GM10248 (cell line): Measurements from ENCODE around the gene AKR1E2.

ENCODE experiments used
- CTCF ChIA-PET: fragments of 300-600 bp; sonication (Branson Sonifier 250); formaldehyde crosslinking; extraction: SDS; loops from one replicate; lab custom pipeline; 2021; ENCODE audit warnings: antibody characterized with exemption; lab: Yijun Ruan, JAX
- POLR2A ChIA-PET: fragments of 350-650 bp; sonication (Branson Sonifier 250); formaldehyde crosslinking; extraction: SDS; loops from one replicate; lab custom pipeline; 2020; ENCODE audit warnings: antibody characterized with exemption; lab: Yijun Ruan, JAX
- DNase-seq: peaks from one replicate; pipeline ENCODE4 v3.0.0; 2012; ENCODE audit errors: extremely low spot score
- TF ChIP-seq, protein P1 (sequence below): IDR thresholded peaks from 2 replicates; pipeline ENCODE4 v1.5.1; 2012; ENCODE audit warnings: mild to moderate bottlenecking, low read depth; ENCODE audit errors: extremely low read depth, missing control alignments, control extremely low read depth

The AKR1E2 gene

DNA sequence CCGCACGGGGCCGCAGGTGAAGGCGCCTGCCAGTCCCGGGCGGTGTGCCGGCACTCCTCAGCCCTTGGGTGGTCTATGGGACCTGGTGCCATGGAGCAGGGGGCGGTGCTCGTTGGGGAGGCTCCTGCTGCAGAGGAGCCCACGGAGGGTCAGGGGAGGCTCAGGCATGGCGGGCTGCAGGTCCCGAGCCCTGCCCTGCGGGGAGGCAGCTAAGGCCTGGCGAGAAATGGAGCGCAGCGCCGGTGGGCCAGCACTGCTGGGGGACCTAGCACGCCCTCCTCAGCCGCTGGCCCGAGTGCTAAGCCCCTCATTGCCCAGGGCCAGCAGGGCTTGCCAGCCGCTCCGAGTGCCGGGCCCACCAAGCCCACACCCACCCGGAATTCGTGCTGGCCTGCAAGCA lies 18.9 kb downstream of the AKR1E2 start:
- ChIA-PET CTCF (interaction anchor here (1.9 kb wide), 1 partner anchor 30 kb away, joined by 4 read pairs; no protein-coding TSS in a partner anchor), POLR2A (no interaction called here)
- no peak for DNase-seq
- TF ChIP-seq, protein P1, sequence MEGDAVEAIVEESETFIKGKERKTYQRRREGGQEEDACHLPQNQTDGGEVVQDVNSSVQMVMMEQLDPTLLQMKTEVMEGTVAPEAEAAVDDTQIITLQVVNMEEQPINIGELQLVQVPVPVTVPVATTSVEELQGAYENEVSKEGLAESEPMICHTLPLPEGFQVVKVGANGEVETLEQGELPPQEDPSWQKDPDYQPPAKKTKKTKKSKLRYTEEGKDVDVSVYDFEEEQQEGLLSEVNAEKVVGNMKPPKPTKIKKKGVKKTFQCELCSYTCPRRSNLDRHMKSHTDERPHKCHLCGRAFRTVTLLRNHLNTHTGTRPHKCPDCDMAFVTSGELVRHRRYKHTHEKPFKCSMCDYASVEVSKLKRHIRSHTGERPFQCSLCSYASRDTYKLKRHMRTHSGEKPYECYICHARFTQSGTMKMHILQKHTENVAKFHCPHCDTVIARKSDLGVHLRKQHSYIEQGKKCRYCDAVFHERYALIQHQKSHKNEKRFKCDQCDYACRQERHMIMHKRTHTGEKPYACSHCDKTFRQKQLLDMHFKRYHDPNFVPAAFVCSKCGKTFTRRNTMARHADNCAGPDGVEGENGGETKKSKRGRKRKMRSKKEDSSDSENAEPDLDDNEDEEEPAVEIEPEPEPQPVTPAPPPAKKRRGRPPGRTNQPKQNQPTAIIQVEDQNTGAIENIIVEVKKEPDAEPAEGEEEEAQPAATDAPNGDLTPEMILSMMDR = no peak

DNA sequence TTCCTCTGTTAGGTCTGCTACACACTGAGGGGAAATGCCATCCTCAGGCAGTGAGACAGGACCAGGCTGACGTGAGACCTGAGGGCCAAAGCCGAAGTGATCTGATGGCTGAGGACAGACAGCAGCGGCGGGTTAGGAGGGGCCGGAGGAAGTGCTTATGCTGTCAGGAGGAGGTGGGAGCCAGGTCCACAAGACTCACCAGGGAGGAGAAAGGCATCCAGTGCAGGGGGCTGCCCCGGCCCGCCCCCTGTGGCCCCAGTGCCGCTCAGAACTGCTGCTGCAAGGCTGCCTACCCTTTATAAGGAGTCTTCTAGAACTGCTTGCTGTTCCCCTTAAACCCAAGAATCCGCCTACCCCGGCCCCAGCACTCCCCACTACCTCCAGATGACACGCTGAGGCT lies 19.8 kb downstream of the AKR1E2 start:
- TF ChIP-seq, protein P1 = no peak
- ChIA-PET CTCF (interaction anchor here (0.6 to 1.9 kb wide), 2 partner anchors 31 to 464 kb away, joined by 3 to 4 read pairs; no protein-coding TSS in a partner anchor), POLR2A (no interaction called here)
- no peak for DNase-seq

DNA sequence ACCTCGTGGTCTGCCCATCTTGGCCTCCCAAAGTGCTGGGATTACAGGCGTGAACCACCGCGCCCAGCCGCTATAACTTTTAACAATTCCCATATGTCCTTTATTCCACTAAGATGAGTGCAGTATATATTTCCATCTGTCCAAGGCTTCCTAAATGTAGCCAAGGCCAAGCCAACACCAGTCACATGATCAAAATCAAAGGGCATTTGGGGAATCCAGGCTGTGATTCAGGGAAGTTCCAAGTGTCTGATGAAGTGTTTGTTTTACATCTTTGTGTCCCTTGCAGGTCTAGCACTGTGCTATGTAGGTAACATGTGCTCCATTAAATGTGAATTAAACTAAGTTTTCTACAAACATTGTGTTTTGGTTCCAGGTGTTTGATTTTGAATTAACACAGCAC lies 20.8 kb downstream of the AKR1E2 start:
- CTCF ChIA-PET = no interaction called here
- no peak for DNase-seq
- POLR2A ChIA-PET = no interaction called here
- TF ChIP-seq, protein P1 = no peak

DNA sequence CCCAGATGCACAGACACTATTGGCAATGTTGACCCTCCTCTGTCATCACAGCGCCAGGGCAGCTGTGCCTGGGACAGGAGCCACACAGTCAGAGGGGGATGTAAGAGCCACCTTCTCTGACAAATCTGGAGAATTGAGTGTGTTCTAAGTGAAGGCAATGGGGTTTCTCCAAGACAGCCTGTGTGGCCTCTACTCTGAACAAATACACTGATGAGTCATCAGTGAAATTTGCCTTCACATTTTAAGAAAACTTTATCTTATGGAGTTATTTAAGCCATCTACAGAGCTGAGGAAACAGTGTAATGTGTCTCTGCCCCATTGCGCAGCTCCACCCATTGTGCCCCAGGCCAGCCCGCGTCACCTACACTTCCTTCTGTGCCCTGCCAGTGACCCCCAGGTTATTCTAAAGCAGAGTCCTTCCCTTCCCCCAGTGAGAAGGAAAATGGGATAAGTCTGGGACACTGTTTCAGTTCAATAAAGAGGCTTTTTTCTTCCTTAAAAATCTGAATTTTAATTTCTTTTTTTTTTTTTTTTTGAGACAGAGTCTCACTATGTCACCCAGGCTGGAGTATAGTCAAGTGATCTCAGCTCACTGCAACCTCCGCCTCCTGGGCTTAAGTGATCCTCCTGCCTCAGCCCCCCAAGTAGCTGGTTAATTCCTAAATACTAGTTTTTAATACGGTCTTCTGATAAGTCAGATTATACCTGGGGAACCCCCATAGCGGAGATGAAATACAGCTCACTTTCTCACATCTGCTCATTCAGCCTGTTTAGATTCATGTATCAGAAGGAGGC lies 21.8 kb downstream of the AKR1E2 start:
- TF ChIP-seq, protein P1 = no peak
- no peak for DNase-seq
- POLR2A ChIA-PET = no interaction called here

DNA sequence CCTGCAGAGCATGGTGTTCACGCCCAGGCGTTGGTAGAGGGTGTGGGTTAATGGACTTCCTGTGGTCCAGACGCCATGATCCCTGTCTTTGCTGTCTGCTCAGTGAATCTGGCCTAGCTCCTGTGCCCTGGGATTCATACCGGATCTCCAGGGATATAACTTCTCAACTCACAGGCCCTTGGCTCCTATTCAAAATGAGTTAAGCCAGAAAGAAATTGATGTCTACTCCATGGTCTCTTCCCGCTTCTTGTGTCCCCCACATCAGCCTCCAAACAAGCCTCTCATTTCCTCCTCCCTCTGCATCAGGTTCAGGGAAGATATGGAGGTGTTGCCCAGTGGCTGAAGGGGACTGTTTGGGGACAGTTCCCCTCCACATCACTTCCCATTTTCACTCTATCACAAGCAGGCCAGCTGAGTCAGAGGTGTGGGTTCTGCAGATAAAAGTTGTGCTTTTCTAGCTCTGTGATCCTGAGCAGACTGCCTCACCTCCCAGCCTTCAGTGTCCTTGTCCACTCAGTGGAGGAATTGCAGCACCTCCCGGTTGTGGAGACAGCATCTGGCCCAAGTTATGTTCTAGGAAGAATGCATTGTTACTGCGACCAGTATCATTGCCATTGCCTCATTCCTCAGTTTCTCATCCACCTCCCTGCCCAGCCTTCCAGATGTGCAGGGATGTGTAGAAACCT lies 22.5 kb downstream of the AKR1E2 start:
- ChIA-PET CTCF (interaction anchor here (0.9 to 6.7 kb wide), 20 partner anchors 9 to 774 kb away, joined by 3 to 112 read pairs (median 8); no protein-coding TSS in a partner anchor), POLR2A (no interaction called here)
- DNase-seq = no peak
- TF ChIP-seq, protein P1 = no peak

More for the DNA sequence above, 21.8 kb downstream of the AKR1E2 start:
- CTCF ChIA-PET = interaction anchor here (0.9 to 6.7 kb wide), 15 partner anchors 10 to 774 kb away, joined by 3 to 112 read pairs (median 13); no protein-coding TSS in a partner anchor

DNA sequence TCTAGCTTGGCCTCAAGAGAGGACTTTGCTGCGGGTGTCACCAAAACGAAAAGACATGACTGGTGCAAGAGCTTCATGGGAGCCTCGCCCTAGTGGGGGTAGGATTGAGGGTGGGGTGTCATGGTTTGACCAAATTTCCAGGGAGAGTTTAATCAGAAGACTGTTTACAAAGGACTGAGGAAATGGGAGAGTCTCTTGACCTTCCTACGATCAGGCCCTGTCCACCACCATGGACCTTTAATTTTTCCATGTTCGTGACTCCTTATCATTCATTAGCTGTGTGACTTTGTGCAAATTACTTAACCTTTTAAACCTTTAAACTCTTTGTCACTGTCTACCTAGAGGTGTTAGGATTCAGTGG lies 23.0 kb downstream of the AKR1E2 start:
- CTCF ChIA-PET = interaction anchor here (0.9 to 6.7 kb wide), 35 partner anchors 9 to 773 kb away, joined by 3 to 112 read pairs (median 5); no protein-coding TSS in a partner anchor
- TF ChIP-seq, protein P1 = no peak
- no peak for DNase-seq
- POLR2A ChIA-PET = no interaction called here
